Activated naive CD8-positive, alpha-beta T cell (primary cell): Measurements from ENCODE around the gene SRBD1.
"Not testable (repeated sequence)": the region's sequence is repeated elsewhere in the genome, so short reads cannot be mapped to it uniquely, and the experiment has no call there.

ENCODE experiments used
- H3K27ac Mint-ChIP-seq: one replicate; pipeline ENCODE4 v1.8.0; 2021; ENCODE audit warnings: mixed read lengths
- H3K27me3 Mint-ChIP-seq: one replicate; pipeline ENCODE4 v1.8.0; 2021; ENCODE audit warnings: mixed read lengths
- H3K36me3 Mint-ChIP-seq: one replicate; pipeline ENCODE4 v1.8.0; 2021; ENCODE audit warnings: mixed read lengths
- H3K4me1 Mint-ChIP-seq: one replicate; pipeline ENCODE4 v1.8.0; 2021; ENCODE audit warnings: low read depth, mixed read lengths
- H3K4me3 Mint-ChIP-seq: one replicate; pipeline ENCODE4 v1.8.0; 2021; ENCODE audit warnings: mild to moderate bottlenecking, mixed read lengths
- H3K9me3 Mint-ChIP-seq: one replicate; pipeline ENCODE4 v1.8.0; 2021; ENCODE audit warnings: low read depth, mixed read lengths

The SRBD1 gene

DNA sequence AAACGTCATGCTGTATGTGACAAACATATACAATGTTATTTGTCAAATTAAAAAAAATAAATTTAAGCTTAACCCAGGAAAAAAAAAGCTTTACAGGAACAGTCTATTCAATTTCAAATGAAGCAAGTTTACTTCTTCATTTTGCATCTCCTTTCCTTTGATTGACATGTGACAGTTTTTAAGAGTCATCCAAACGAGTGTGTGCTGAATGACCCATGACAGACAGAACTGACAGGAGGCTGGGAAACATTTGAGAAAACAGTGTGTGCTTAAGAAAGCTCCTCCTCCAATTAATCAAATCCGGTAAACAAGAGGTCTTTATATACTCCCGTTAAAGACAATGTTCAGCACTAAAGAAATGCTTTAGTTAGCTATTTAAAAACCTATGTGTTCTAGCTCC, 177.7 kb downstream of the SRBD1 start:
- H3K36me3 Mint-ChIP-seq: peaks cover 25% of the 10 kb centered on the region
- H3K27me3 Mint-ChIP-seq: no peaks in the 10 kb centered on the region
- no peak overlapping the region for H3K27ac Mint-ChIP-seq
- H3K4me3 Mint-ChIP-seq: no peak overlapping the region
- H3K9me3 Mint-ChIP-seq: no peaks in the 10 kb centered on the region
- H3K4me1 Mint-ChIP-seq: peaks cover 3% of the 10 kb centered on the region

DNA sequence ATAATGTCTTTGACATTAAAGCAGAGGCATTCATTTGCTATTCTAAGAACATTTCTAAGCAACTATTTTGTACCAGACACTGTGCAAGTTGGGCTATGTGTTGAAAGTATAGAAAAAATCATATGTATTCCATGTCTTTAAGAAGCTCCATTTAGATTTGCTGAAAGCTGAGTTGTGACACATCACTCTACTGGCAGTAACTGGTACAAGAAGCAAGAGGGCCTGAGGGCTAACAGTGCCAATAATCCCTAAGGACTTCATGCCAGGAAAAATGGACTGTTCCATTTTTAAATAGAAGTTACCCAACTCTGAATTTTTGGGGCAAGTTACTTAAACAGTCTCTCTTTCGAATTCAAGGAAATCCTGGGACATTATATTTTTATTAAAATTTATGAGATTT, 178.7 kb downstream of the SRBD1 start:
- H3K27ac Mint-ChIP-seq: no peak overlapping the region
- H3K36me3 Mint-ChIP-seq: peaks cover 25% of the 10 kb centered on the region
- no peaks in the 10 kb centered on the region for H3K9me3 Mint-ChIP-seq
- H3K27me3 Mint-ChIP-seq: no peaks in the 10 kb centered on the region
- no peak overlapping the region for H3K4me3 Mint-ChIP-seq
- H3K4me1 Mint-ChIP-seq: peaks cover 3% of the 10 kb centered on the region

DNA sequence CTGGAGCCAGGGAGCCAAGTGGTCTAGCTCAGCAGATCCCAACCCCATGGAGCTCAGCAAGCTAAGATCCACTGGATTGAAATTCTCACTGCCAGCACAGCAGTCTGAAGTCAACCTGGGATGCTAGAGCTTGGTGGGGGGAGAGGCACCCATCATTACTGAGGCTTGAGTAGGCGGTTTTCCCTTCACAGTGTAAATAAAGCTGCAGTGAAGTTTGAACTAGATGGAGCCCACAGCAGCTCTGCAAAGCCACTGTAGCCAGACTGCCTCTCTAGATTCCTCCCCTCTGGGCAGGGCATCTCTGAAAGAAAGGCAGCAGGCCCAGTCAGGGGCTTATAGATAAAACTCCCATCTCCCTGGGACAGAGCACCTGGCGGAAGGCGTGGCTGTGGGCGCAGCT, 185.0 kb downstream of the SRBD1 start:
- H3K4me1 Mint-ChIP-seq, H3K27me3 Mint-ChIP-seq, H3K4me3 Mint-ChIP-seq, H3K27ac Mint-ChIP-seq, H3K9me3 Mint-ChIP-seq: not testable (repeated sequence)
- peaks cover 17% of the 10 kb centered on the region for H3K36me3 Mint-ChIP-seq

DNA sequence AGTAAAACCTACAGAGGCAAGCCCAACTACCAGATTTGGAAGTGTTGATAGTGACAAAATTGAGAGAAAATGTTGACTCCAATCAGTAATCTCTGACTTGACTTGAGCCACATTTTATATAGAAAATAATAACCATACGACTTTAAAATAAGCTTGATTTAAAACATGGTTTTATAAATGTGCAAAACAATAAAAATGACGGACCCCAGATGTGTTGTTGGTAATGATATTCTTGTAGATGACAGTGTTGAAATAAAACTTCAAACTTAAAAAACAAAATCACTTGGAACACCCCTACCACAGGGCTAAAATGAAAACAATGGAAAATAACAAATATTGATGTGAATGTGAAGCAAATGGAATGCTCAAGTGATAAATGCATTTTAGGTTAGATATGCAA, 188.1 kb downstream of the SRBD1 start:
- Mint-ChIP-seq H3K27me3 (no peaks in the 10 kb centered on the region), H3K4me1 (no peaks in the 10 kb centered on the region), H3K36me3 (peaks cover 16% of the 10 kb centered on the region), H3K9me3 (no peaks in the 10 kb centered on the region), H3K27ac (no peak overlapping the region), H3K4me3 (no peak overlapping the region)

DNA sequence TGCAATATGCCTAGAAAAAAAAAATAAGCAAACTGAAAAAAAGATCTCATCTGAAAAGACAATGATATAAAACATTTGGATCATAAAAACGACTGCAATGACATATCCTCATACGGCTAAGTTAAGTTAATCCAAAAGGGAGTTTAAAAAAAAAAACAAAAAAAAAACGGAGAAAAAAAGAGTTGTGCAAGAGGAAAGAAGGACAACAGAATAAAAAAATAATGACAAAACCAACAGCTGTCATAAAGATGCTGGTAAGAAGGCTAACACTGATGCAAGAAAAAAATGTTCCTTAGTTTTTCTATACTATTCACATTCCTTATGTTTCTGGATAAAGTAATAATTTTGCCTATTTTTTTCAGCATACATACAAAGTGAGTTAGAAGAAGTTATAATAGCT, 192.5 kb downstream of the SRBD1 start:
- Mint-ChIP-seq H3K27ac (no peak overlapping the region), H3K9me3 (no peaks in the 10 kb centered on the region), H3K36me3 (peaks cover 10% of the 10 kb centered on the region), H3K27me3 (no peaks in the 10 kb centered on the region), H3K4me1 (no peaks in the 10 kb centered on the region), H3K4me3 (no peak overlapping the region)

DNA sequence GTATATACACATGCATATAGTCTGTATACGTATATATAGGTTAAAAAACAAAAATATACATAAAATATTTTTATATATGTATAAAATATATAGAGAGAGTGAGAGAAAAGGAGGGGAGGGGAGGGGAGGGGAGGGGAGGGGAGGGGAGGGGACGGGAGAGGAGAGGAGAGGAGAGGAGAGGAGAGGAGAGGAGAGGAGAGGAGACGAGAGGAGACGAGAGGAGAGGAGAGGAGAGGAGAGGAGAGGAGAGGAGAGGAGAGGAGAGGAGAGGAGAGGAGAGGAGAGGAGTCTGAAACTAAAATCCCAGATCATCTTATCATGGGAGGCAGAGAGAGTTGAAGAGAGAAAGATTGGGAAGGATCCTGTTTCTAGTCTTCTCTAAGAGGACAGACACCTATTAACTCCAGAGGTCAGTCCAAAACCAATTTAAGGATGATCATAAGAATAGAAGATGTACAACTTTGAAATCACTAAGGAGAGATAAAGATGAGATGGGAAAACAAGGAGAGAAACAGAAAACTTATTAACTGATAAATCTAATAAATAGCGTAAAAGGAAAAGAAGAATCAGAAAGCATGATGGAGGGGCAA, 195.4 kb downstream of the SRBD1 start:
- no peaks in the 10 kb centered on the region for H3K27me3 Mint-ChIP-seq
- H3K36me3 Mint-ChIP-seq: peaks cover 30% of the 10 kb centered on the region
- H3K27ac Mint-ChIP-seq: no peak overlapping the region
- H3K4me3 Mint-ChIP-seq: no peak overlapping the region
- no peaks in the 10 kb centered on the region for H3K9me3 Mint-ChIP-seq
- no peaks in the 10 kb centered on the region for H3K4me1 Mint-ChIP-seq

DNA sequence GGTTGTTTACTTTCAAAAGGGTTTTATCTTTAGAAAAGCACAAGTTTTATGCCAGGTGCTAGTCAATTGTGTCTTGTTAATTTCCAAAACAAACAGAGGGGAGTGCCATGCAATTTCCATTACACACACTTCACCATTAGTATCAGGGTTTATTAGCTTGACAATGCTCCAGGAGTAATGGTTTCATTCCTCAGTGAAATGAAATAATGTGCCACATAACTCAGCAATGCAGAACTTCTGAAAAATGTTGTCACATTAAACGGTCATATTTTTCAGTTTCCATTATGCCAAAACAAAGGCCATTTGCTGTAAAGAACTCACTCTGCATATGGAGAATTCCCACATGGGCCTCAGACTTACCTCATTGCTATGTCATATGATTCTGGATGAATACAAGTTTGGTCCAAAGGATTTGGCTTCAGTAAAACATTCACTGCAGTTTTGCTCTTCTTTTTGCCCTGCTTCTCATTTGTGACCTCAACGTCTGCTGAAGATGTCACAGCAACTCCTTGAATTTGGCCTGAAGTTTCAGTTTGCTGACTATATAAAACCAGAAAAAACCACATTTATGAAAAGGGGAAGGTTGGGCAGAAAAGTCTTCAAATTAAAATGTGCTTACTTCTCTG, 198.2 kb downstream of the SRBD1 start:
- peaks cover 32% of the 10 kb centered on the region for H3K36me3 Mint-ChIP-seq
- no peaks in the 10 kb centered on the region for H3K27me3 Mint-ChIP-seq
- H3K27ac Mint-ChIP-seq: no peak overlapping the region
- H3K9me3 Mint-ChIP-seq: no peaks in the 10 kb centered on the region
- no peaks in the 10 kb centered on the region for H3K4me1 Mint-ChIP-seq
- no peak overlapping the region for H3K4me3 Mint-ChIP-seq

DNA sequence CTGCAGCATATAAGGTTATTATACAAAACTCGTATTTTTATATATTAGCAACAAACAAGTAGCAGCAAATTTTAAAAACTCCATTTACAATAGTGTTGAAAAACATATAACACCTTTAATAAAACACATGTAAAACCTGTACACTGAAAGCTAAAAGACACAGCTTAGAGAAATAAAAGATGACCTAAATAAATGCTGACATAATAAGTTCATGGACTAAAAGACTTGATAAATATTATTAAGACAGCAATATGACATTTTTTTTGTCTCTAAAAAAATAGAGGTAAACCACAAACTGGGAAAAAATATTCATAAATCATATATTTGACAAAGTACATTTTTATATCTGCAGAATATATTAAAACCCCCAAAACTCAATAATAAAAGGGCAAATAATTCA, 201.4 kb downstream of the SRBD1 start:
- H3K9me3 Mint-ChIP-seq: no peaks in the 10 kb centered on the region

DNA sequence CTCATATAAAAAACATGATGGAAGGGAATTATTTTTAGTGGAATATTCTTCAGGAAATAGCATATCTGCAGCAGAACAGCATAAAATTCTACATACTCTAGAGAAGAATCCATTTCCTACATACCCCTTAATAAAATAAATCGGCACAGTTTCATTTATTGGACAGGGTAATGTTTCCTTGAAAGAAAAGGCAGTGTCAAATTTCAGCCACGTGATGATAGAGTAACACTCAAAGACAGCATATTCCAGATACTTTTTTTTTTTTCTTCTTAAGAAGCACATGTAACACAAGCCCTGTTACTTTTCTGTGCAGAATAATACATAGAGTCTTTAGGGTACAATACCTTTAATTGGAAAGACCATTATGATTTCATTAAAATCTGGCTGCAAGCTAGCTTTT, 204.4 kb downstream of the SRBD1 start:
- no peaks in the 10 kb centered on the region for H3K9me3 Mint-ChIP-seq
- peaks cover 26% of the 10 kb centered on the region for H3K36me3 Mint-ChIP-seq
- no peak overlapping the region for H3K4me3 Mint-ChIP-seq
- no peaks in the 10 kb centered on the region for H3K27me3 Mint-ChIP-seq
- no peak overlapping the region for H3K27ac Mint-ChIP-seq
- no peaks in the 10 kb centered on the region for H3K4me1 Mint-ChIP-seq

More for the DNA sequence above, 201.4 kb downstream of the SRBD1 start:
- peaks cover 28% of the 10 kb centered on the region for H3K36me3 Mint-ChIP-seq
- H3K27me3 Mint-ChIP-seq: no peaks in the 10 kb centered on the region
- H3K27ac Mint-ChIP-seq: no peak overlapping the region
- H3K4me1 Mint-ChIP-seq: no peaks in the 10 kb centered on the region
- no peak overlapping the region for H3K4me3 Mint-ChIP-seq

DNA sequence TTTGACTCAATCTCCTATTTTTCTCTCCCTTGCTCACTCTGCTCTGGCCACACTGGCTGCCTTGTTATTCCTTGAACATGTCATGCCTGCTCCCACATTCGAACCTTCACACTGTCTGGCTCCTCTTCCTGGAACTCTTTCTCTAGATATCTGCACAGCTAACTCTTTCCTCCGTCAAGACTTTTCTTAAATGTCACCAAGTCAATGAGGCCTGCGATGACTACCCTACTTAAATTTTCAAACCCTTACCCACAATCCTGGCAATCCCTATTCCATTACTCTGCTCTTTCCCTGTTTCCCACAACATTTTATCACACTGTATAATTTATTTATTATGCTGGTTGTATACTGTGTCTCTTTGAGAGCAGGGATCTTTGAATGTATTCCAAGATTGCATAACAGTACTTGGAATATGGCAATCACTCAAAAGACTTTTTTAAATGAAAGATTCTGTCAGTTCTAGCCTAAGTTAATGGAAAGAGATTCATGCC, 206.2 kb downstream of the SRBD1 start:
- no peak overlapping the region for H3K4me3 Mint-ChIP-seq
- H3K27me3 Mint-ChIP-seq: no peaks in the 10 kb centered on the region
- H3K36me3 Mint-ChIP-seq: peaks cover 16% of the 10 kb centered on the region
- no peaks in the 10 kb centered on the region for H3K4me1 Mint-ChIP-seq
- H3K27ac Mint-ChIP-seq: no peak overlapping the region
- H3K9me3 Mint-ChIP-seq: no peaks in the 10 kb centered on the region

DNA sequence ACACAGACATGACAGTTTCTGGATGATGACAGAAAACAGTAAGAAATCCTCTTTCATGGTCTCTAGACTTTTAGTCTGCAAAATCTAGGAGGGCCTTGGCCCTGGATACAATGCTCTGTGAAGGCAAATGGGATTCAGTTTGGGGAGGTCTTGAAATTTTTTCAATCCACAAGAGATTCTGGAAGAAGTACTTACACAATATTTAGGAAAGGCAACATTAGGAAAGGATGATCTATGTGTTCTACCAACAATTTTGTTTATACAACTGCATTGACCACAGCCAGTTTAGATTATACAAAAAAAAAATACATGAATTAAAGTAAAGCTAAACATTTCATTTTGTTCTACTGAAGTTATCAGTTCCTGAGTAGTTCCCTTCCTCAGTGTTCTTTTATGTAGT, 208.0 kb downstream of the SRBD1 start:
- peaks cover 14% of the 10 kb centered on the region for H3K36me3 Mint-ChIP-seq
- no peaks in the 10 kb centered on the region for H3K27me3 Mint-ChIP-seq
- H3K4me1 Mint-ChIP-seq: no peaks in the 10 kb centered on the region
- H3K9me3 Mint-ChIP-seq: no peaks in the 10 kb centered on the region
- H3K4me3 Mint-ChIP-seq: no peak overlapping the region
- H3K27ac Mint-ChIP-seq: no peak overlapping the region

DNA sequence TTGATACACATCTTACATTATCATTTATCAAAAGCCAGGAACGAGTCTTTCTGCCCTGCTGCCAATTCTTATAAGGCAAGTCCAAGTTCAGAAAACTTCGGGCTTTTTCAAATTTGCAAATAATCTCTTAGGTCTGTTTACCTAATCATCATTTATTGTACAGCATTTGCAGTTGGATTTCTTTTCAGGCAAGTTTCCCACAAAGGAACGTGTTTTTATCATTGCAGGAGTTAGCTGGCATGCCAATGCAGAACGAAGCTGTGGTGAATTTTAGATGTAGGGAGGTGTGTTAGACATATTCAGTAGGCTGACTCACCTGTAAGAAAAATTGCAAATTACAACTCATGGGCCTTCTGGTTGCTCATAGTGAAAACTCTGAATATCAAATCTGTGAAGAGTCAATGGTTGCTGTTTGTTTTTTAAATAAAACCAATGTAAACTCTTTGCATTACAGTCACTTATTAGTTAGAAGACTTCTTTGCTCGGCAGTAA, 209.6 kb downstream of the SRBD1 start:
- Mint-ChIP-seq H3K36me3 (peaks cover 14% of the 10 kb centered on the region), H3K4me1 (no peaks in the 10 kb centered on the region), H3K9me3 (no peaks in the 10 kb centered on the region), H3K27me3 (no peaks in the 10 kb centered on the region), H3K4me3 (no peak overlapping the region), H3K27ac (no peak overlapping the region)

DNA sequence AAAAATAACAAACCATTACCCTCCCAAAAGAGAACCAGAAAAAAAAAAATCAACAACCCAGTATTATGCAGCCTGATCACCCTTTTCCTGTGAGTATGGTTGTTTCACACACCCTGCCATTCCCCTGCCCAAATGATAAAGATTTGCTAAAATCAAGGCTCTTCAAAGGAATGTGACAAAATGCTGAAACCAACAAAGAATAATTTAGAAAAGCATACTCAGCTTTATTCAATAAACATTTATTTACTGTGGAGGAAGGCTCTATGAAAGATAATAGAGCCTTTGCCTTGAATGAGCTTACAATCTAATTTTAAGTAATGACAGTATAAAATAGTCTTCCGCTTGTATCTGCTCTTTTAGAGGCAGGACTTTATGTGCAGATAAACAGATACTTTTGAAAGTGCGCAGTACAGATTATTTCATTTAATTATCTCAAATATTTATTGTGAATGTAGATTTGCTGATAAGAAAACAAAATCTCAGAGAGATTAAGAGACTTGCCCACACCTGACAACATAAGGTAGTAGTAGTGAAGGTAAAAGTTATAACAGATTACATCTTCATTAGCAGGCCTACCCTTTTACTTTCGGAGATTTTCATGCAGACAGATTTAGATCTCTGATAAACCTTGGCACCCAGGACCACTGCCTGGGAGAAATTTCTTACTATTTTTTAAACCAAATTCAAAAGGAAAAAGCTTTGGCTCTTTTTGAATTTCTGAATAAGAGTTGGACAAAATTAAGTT, 211.9 kb downstream of the SRBD1 start:
- Mint-ChIP-seq H3K27ac (no peak overlapping the region), H3K4me1 (no peaks in the 10 kb centered on the region), H3K27me3 (no peaks in the 10 kb centered on the region), H3K4me3 (no peak overlapping the region), H3K36me3 (peaks cover 24% of the 10 kb centered on the region), H3K9me3 (no peaks in the 10 kb centered on the region)

DNA sequence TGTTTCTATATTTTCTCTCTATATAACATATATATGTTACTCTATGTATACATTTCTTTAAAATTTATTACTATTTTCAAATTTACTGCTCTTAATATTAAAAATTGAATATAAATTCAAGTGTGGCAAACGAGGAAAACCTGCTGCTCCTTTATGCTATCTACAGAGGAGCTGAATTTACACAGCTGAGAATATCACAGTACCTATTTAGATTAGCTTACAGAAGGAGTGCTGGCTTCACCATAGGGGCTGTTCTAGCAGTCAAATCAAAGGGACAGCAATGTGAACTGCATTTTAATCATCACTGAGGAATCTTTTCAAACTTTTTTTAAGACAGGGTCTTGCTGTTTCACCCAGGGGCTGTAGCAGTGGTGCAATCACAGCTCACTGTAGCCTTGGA, 213.8 kb downstream of the SRBD1 start:
- H3K36me3 Mint-ChIP-seq: peaks cover 27% of the 10 kb centered on the region
- no peaks in the 10 kb centered on the region for H3K4me1 Mint-ChIP-seq
- no peak overlapping the region for H3K4me3 Mint-ChIP-seq
- H3K27ac Mint-ChIP-seq: no peak overlapping the region
- no peaks in the 10 kb centered on the region for H3K27me3 Mint-ChIP-seq
- H3K9me3 Mint-ChIP-seq: no peaks in the 10 kb centered on the region

DNA sequence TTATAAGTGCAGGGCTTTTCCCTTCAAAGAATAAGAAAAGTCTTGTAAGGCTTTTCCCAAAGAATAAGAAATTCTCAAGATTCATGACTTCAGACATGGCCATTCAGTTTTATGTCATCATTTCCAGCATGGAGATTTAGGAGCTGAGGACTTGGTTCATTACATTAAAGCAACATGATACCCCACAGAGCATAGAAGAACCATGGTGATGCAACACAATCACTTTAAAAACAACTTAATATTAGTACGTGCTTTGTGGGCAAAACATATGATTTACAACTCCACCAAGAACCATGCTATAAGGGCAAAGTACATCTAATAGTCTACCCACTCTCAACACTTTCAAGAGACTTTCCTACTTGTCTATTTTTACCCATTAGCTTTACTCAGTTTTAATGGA, 214.4 kb downstream of the SRBD1 start:
- H3K27me3 Mint-ChIP-seq: no peaks in the 10 kb centered on the region
- H3K9me3 Mint-ChIP-seq: no peaks in the 10 kb centered on the region
- no peak overlapping the region for H3K27ac Mint-ChIP-seq
- H3K4me3 Mint-ChIP-seq: no peak overlapping the region
- H3K36me3 Mint-ChIP-seq: peaks cover 23% of the 10 kb centered on the region
- no peaks in the 10 kb centered on the region for H3K4me1 Mint-ChIP-seq
